SU-DHL-6 (cell line): ENCODE measurements around the gene TNP1.

Experiments
- H2AFZ ChIP-seq: fragments of 200-600 bp; sonication (generic); 2 replicates; pipeline ENCODE4 v1.6.1; 2014; ENCODE audit warnings: low read depth, mild to moderate bottlenecking, moderate library complexity, mixed read lengths, antibody characterized with exemption, low read length; ENCODE audit not compliant: severe bottlenecking
- H3F3A ChIP-seq: fragments of 200-600 bp; shearing (Covaris generic); 2 replicates; pipeline ENCODE4 v1.6.0; 2016; ENCODE audit warnings: antibody characterized with exemption, mild to moderate bottlenecking; ENCODE audit not compliant: insufficient read depth
- H3K27ac ChIP-seq: fragments of 200-600 bp; sonication (generic); 2 replicates; pipeline ENCODE4 v1.5.1; 2016; ENCODE audit warnings: low read depth, mild to moderate bottlenecking, low read length, moderate library complexity, mixed read lengths
- H3K27me3 ChIP-seq: fragments of 200-600 bp; sonication (generic), shearing (Covaris generic); 2 replicates; pipeline ENCODE4 v1.6.0; 2014; ENCODE audit warnings: mild to moderate bottlenecking, low read length
- H3K36me3 ChIP-seq: fragments of 200-600 bp; sonication (generic); 2 replicates; pipeline ENCODE4 v1.6.1; 2014; ENCODE audit warnings: mild to moderate bottlenecking, low read length, mixed read lengths
- H3K4me2 ChIP-seq: fragments of 300-600, 200-600 bp; shearing (Covaris generic), sonication (generic); 2 replicates; pipeline ENCODE4 v1.6.0; 2014; ENCODE audit warnings: low read length, low read depth, mild to moderate bottlenecking; ENCODE audit not compliant: poor library complexity, severe bottlenecking
- H3K4me3 ChIP-seq: fragments of 200-600 bp; sonication (generic); 2 replicates; pipeline ENCODE4 v1.5.1; 2014; ENCODE audit warnings: antibody characterized with exemption, low read length, mild to moderate bottlenecking, mixed read lengths; ENCODE audit not compliant: insufficient read depth, poor library complexity, severe bottlenecking
- H3K79me2 ChIP-seq: fragments of 200-600 bp; sonication (generic); 2 replicates; pipeline ENCODE4 v1.6.1; 2014; ENCODE audit warnings: mild to moderate bottlenecking, low read length, moderate library complexity; ENCODE audit not compliant: insufficient read depth
- H3K9ac ChIP-seq: fragments of 200-600 bp; sonication (generic); 2 replicates; pipeline ENCODE4 v1.7.0; 2014; ENCODE audit warnings: mild to moderate bottlenecking, low read length
- H3K9me2 ChIP-seq: fragments of 200-600 bp; sonication (generic); replicated peaks from 2 replicates; pipeline ENCODE4 v1.6.1; 2014; ENCODE audit warnings: low read length; ENCODE audit not compliant: insufficient read depth
- H3K9me3 ChIP-seq: fragments of 200-600 bp; sonication (generic); 2 replicates; pipeline ENCODE4 v1.6.1; 2014; ENCODE audit warnings: low read length, mixed read lengths; ENCODE audit not compliant: insufficient read depth
- H4K20me1 ChIP-seq: fragments of 200-600 bp; sonication (generic); 2 replicates; pipeline ENCODE4 v1.6.1; 2014; ENCODE audit warnings: low read depth, mild to moderate bottlenecking, antibody characterized with exemption, low read length, moderate library complexity, mixed read lengths
- EZH2phosphoT487 ChIP-seq: fragments of 200-600 bp; sonication (generic), shearing (Covaris generic); conservative IDR thresholded peaks from 2 replicates; pipeline ENCODE4 v1.6.1; 2018; ENCODE audit warnings: mild to moderate bottlenecking, antibody characterized with exemption, low read length, moderate library complexity, mixed read lengths
- TF ChIP-seq, protein P1 (sequence below): fragments of 200-600 bp; sonication (generic); IDR thresholded peaks from one replicate; pipeline ENCODE4 v1.5.1; 2017; ENCODE audit warnings: antibody characterized with exemption, mild to moderate bottlenecking, low read length, moderate library complexity; ENCODE audit not compliant: insufficient read depth, poor library complexity, severe bottlenecking

TNP1 gene

DNA sequence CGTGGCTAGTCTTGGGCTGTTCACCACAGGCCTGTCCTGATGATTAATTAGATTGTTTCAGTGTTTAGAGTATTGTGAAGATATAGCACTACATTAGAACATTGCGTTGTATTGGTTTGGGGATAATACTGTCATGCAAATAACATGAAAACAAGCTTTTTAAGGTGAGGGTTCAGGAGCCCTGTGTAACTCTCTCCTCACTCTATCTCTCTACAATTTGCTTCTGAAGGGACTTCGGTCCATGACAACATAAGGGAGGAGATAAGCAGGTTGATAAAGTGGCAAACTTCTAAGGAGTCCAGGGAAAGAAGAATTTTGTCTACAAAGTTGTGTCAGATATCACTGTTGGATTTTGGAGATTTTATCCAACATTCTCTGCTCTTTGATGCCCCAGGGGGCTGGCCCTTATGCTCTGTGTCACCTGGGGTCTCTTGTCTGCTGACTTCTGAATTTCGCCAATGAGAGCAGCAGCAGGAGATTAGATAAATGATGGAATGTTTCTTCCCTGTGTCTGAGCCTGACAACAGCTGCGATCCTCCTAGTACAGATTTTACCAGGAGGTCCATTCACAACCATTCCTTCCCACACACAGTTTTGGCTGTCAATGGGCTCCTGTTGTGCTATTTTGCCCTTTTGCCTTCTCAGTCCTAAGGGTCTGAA, 3.3 kb downstream of the TNP1 start:
- H3K4me2 ChIP-seq = no peak overlapping the region
- no peak overlapping the region for H2AFZ ChIP-seq
- H3K4me3 ChIP-seq = no peak overlapping the region
- no peaks in the 10 kb centered on the region for H3K9me3 ChIP-seq
- H3K27me3 ChIP-seq = no peaks in the 10 kb centered on the region
- H3K9me2 ChIP-seq = no peaks in the 10 kb centered on the region
- H3K36me3 ChIP-seq = no peaks in the 10 kb centered on the region
- no peaks in the 10 kb centered on the region for H3K79me2 ChIP-seq
- no peak overlapping the region for H3K27ac ChIP-seq
- H4K20me1 ChIP-seq = no peaks in the 10 kb centered on the region
- TF ChIP-seq, protein P1, sequence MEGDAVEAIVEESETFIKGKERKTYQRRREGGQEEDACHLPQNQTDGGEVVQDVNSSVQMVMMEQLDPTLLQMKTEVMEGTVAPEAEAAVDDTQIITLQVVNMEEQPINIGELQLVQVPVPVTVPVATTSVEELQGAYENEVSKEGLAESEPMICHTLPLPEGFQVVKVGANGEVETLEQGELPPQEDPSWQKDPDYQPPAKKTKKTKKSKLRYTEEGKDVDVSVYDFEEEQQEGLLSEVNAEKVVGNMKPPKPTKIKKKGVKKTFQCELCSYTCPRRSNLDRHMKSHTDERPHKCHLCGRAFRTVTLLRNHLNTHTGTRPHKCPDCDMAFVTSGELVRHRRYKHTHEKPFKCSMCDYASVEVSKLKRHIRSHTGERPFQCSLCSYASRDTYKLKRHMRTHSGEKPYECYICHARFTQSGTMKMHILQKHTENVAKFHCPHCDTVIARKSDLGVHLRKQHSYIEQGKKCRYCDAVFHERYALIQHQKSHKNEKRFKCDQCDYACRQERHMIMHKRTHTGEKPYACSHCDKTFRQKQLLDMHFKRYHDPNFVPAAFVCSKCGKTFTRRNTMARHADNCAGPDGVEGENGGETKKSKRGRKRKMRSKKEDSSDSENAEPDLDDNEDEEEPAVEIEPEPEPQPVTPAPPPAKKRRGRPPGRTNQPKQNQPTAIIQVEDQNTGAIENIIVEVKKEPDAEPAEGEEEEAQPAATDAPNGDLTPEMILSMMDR = no peak
- no peak for TF ChIP-seq EZH2phosphoT487
- H3F3A ChIP-seq = no peaks in the 10 kb centered on the region
- H3K9ac ChIP-seq = no peak overlapping the region

DNA sequence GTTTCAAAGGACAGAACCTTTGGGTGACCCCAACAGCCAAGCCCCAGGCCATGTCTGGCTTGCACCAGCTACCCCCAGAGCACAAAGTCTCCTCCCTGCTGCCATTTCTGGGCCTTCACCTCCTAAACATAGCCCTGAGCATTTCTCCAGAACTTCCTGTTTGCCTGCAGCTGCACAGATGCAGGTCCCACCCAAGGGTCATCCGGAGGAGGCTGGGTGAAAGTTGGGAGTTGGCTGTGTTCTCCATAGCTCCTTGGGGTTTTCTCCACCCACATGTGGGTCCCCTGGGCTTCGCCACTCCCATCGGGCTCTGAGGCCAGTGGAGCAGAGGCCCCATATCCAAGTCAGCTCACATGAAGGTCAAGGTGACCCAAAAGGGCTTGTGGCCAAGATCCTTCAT, 4.3 kb downstream of the TNP1 start:
- H3K27me3 ChIP-seq = no peaks in the 10 kb centered on the region
- no peak overlapping the region for H3K4me3 ChIP-seq
- H3K9me3 ChIP-seq = no peaks in the 10 kb centered on the region
- H2AFZ ChIP-seq = no peak overlapping the region
- H3K27ac ChIP-seq = no peak overlapping the region
- H3K79me2 ChIP-seq = no peaks in the 10 kb centered on the region
- no peaks in the 10 kb centered on the region for H3K9me2 ChIP-seq
- no peak for TF ChIP-seq EZH2phosphoT487
- TF ChIP-seq, protein P1 = no peak
- no peak overlapping the region for H3K4me2 ChIP-seq
- no peaks in the 10 kb centered on the region for H3F3A ChIP-seq
- no peaks in the 10 kb centered on the region for H3K36me3 ChIP-seq
- H4K20me1 ChIP-seq = no peaks in the 10 kb centered on the region
- H3K9ac ChIP-seq = no peak overlapping the region

DNA sequence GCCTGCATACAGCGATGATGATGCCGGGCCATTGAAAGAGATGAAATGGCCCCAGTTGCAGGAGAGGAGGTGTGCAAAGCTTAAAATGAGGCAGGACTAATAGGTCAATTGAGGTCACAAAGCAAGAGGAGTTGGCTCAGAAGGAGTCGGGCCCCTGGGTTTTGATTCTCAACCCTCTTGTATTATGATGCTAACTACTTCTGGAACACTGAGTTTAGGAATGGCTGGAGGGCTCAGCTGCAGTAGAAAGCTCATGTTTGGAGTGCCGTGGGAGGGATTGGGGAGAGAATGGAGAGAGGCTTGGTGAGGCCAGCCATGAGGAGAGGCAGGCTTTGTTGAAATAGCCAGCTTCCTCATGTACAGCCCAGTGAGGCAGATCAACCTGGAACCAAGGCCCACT, 4.8 kb downstream of the TNP1 start:
- no peak for TF ChIP-seq EZH2phosphoT487
- TF ChIP-seq, protein P1 = no peak
- Histone ChIP-seq H3K9me3 (no peaks in the 10 kb centered on the region), H3K79me2 (no peaks in the 10 kb centered on the region), H3K4me3 (no peak overlapping the region), H2AFZ (no peak overlapping the region), H3K27me3 (no peaks in the 10 kb centered on the region), H3K36me3 (no peaks in the 10 kb centered on the region), H3K4me2 (no peak overlapping the region), H3K9me2 (no peaks in the 10 kb centered on the region), H3K9ac (no peak overlapping the region), H3K27ac (no peak overlapping the region), H4K20me1 (no peaks in the 10 kb centered on the region), H3F3A (no peaks in the 10 kb centered on the region)
